ENCODE results near the gene XPO4. TPM values are rescaled to one million over a fixed set of nuclear protein-coding genes. Genes with fewer than 3 reads are reported as not detected.

Gene XPO4
- total and polyA plus RNA-seq, 2 of the 13 experiments (the other 11 are each of a cell fraction or from before 2014, with no cell fraction given): 8.4 to 24.8 TPM

DNA sequence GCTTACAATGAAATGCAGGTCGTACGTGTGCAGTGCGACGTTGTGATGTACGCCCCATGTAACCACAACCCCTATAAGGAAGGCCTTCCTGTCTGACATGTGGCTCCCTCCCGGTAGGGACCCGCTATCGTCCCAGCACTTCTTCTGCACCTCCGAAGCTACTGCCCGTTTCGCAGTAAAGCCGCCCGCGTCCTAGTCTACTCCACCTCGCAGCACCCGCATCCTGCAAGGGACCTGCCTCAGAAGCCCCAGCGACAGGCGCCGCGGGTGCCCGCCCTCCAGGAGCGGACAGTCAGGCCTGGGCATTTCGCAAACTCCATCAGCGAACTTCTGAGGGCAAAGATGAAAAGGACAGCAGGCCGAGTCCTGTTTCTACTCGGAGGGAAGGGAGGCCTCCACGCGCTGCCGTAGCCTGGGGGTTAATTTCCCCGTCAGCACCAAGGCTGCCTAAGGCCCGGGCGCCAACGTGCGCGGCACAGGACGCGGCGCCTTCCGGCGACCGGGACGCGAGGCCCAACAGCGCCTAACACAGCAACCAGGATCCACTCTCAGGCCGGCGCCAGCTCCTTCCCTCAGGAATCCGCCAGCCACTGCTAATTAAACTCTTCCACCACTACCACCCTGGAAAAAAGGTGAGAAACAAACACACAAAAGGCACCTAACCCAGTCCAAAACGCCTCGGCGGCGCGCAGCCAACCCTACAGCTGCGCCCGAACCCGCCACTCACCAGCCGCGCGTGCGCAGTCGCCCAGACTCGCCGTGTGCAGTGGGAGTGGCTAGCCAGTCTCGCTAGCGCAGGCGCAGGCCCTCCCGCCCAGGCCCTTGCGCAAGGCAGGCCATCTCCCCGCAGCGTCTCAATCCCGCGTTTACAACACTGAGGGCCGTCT is 129.1 kb downstream of the XPO4 start, which contains the start of gene EEF1AKMT1 (continued):
- TF ChIP-seq, protein P1, sequence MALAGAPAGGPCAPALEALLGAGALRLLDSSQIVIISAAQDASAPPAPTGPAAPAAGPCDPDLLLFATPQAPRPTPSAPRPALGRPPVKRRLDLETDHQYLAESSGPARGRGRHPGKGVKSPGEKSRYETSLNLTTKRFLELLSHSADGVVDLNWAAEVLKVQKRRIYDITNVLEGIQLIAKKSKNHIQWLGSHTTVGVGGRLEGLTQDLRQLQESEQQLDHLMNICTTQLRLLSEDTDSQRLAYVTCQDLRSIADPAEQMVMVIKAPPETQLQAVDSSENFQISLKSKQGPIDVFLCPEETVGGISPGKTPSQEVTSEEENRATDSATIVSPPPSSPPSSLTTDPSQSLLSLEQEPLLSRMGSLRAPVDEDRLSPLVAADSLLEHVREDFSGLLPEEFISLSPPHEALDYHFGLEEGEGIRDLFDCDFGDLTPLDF (CRISPR knock-in tag; IDR thresholded peaks at IDR 0.05): peak; percentile 73
- TF ChIP-seq AKAP8 (CRISPR knock-in tag; IDR thresholded peaks at IDR 0.05) (peak; percentile 72), ZNF253 (CRISPR knock-in tag; IDR thresholded peaks at IDR 0.05; ENCODE audit: borderline replicate concordance) (no peak), ZNF598 (CRISPR knock-in tag; IDR thresholded peaks at IDR 0.05; ENCODE audit: borderline replicate concordance) (peak; percentile 82), SYNCRIP (IDR thresholded peaks at IDR 0.05; ENCODE audit: insufficient read depth, low read depth, low read length) (no peak), TOPORS (CRISPR knock-in tag; IDR thresholded peaks at IDR 0.05) (peak; percentile 44; the same call in 1 of the 2 replicates), KLF13 (CRISPR knock-in tag; IDR thresholded peaks at IDR 0.05) (0 out of 2 replicates have a peak, but pooled peaks have one; percentile 63), CBX1 (IDR thresholded peaks at IDR 0.05; ENCODE audit: low read depth) (no peak), REL (CRISPR knock-in tag; conservative IDR thresholded peaks at IDR 0.05) (peak; percentile 16; the same call in 1 of the 2 replicates), PAWR (CRISPR knock-in tag; IDR thresholded peaks at IDR 0.05; ENCODE audit: borderline replicate concordance) (no peak), RFXAP (CRISPR knock-in tag; IDR thresholded peaks at IDR 0.05; ENCODE audit: borderline replicate concordance) (no peak), ZNF841 (CRISPR knock-in tag; IDR thresholded peaks at IDR 0.05; ENCODE audit: borderline replicate concordance) (no peak; the same call in 1 of the 2 replicates), ZNF713 (CRISPR knock-in tag; IDR thresholded peaks at IDR 0.05) (no peak)
- TF ChIP-seq, protein P2, sequence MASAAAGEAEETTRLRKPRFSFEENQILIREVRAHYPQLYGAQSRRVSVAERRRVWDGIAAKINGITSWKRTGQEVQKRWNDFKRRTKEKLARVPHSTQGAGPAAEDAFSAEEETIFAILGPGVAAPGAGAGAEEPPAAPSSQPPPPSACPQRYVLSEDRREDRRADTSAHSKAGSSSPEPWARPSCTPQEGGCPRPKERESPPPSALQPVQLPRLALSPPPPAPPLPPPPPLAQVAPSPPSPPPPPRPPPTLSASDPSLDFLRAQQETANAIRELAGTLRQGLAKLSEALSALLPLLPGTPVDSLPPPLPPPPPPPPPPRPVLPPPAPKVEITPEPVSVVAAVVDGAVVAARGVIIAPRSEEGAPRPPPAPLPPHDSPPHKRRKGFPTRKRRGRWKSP (CRISPR knock-in tag; IDR thresholded peaks at IDR 0.05): peak; percentile 98
- TF ChIP-seq, protein P3, sequence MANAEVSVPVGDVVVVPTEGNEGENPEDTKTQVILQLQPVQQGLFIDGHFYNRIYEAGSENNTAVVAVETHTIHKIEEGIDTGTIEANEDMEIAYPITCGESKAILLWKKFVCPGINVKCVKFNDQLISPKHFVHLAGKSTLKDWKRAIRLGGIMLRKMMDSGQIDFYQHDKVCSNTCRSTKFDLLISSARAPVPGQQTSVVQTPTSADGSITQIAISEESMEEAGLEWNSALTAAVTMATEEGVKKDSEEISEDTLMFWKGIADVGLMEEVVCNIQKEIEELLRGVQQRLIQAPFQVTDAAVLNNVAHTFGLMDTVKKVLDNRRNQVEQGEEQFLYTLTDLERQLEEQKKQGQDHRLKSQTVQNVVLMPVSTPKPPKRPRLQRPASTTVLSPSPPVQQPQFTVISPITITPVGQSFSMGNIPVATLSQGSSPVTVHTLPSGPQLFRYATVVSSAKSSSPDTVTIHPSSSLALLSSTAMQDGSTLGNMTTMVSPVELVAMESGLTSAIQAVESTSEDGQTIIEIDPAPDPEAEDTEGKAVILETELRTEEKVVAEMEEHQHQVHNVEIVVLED (CRISPR knock-in tag; IDR thresholded peaks at IDR 0.05; ENCODE audit: borderline replicate concordance): peak; percentile 59; the same call in 1 of the 2 replicates
- TF ChIP-seq, protein P4, sequence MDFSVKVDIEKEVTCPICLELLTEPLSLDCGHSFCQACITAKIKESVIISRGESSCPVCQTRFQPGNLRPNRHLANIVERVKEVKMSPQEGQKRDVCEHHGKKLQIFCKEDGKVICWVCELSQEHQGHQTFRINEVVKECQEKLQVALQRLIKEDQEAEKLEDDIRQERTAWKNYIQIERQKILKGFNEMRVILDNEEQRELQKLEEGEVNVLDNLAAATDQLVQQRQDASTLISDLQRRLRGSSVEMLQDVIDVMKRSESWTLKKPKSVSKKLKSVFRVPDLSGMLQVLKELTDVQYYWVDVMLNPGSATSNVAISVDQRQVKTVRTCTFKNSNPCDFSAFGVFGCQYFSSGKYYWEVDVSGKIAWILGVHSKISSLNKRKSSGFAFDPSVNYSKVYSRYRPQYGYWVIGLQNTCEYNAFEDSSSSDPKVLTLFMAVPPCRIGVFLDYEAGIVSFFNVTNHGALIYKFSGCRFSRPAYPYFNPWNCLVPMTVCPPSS (IDR thresholded peaks at IDR 0.05): no peak
- TF ChIP-seq, protein P5, sequence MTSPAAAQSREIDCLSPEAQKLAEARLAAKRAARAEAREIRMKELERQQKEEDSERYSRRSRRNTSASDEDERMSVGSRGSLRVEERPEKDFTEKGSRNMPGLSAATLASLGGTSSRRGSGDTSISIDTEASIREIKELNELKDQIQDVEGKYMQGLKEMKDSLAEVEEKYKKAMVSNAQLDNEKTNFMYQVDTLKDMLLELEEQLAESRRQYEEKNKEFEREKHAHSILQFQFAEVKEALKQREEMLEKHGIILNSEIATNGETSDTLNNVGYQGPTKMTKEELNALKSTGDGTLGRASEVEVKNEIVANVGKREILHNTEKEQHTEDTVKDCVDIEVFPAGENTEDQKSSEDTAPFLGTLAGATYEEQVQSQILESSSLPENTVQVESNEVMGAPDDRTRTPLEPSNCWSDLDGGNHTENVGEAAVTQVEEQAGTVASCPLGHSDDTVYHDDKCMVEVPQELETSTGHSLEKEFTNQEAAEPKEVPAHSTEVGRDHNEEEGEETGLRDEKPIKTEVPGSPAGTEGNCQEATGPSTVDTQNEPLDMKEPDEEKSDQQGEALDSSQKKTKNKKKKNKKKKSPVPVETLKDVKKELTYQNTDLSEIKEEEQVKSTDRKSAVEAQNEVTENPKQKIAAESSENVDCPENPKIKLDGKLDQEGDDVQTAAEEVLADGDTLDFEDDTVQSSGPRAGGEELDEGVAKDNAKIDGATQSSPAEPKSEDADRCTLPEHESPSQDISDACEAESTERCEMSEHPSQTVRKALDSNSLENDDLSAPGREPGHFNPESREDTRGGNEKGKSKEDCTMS (CRISPR knock-in tag; conservative IDR thresholded peaks at IDR 0.05): no peak
- TF ChIP-seq, protein P6, sequence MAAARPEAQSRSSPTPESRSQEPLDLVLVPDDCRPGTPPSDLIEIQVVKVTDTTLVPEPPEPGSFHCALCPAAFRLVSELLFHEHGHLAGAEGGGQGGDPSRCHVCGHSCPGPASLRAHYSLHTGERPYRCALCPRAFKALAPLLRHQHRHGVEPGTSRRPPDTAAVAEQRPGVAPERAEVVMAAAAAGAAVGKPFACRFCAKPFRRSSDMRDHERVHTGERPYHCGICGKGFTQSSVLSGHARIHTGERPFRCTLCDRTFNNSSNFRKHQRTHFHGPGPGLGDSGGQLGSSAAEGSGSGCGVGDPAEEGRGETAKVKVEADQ (CRISPR knock-in tag; IDR thresholded peaks at IDR 0.05; ENCODE audit: borderline replicate concordance): no peak

Data from HepG2 (cell line).